ENCODE results near the gene MORN1.

MORN1 gene

GRCh38 chr1:2276803-2277580, 114.4 kb downstream of the MORN1 start:
- peaks cover 18% of the 10 kb centered on the region for H3K27me3 ChIP-seq
- peaks cover 6% of the 10 kb centered on the region for H3K36me3 ChIP-seq
- H3K4me1 ChIP-seq (ENCODE audit: control insufficient read depth in 1 of 2, insufficient read depth in 1 of 2, low read depth in 1 of 2, low read length in 1 of 2), result peaks cover 0 to 10% of the 10 kb centered on the region in 2 experiments
- H3K4me3 ChIP-seq (ENCODE audit: low read depth in 1 of 2, low read length in 1 of 2), result no peak overlapping the region
- H3K9me3 ChIP-seq, result no peaks in the 10 kb centered on the region
- H3K27ac ChIP-seq, result no peak overlapping the region
- no peak for TF ChIP-seq CTCF (IDR thresholded peaks at IDR 0.05)

GRCh38 chr1:2275796-2276536, 115.4 kb downstream of the MORN1 start:
- H3K36me3 ChIP-seq, result peaks cover 6% of the 10 kb centered on the region
- peaks cover 0 to 10% of the 10 kb centered on the region in 2 experiments for H3K4me1 ChIP-seq (ENCODE audit: control insufficient read depth in 1 of 2, insufficient read depth in 1 of 2, low read depth in 1 of 2, low read length in 1 of 2)
- no peak overlapping the region for H3K4me3 ChIP-seq (ENCODE audit: low read depth in 1 of 2, low read length in 1 of 2)

GRCh38 chr1:2274929-2275475, 116.4 kb downstream of the MORN1 start:
- Histone ChIP-seq H3K27ac (no peak overlapping the region), H3K9me3 (no peaks in the 10 kb centered on the region), H3K27me3 (peaks cover 18% of the 10 kb centered on the region), H3K4me3 (ENCODE audit: low read depth in 1 of 2, low read length in 1 of 2) (no peak overlapping the region), H3K36me3 (peaks cover 6% of the 10 kb centered on the region), H3K4me1 (ENCODE audit: control insufficient read depth in 1 of 2, insufficient read depth in 1 of 2, low read depth in 1 of 2, low read length in 1 of 2) (peaks cover 0 to 10% of the 10 kb centered on the region in 2 experiments)
- TF ChIP-seq CTCF (IDR thresholded peaks at IDR 0.05), result no peak

More at GRCh38 chr1:2275796-2276536, 115.4 kb downstream of the MORN1 start:
- H3K27ac ChIP-seq, result no peak overlapping the region
- peaks cover 18% of the 10 kb centered on the region for H3K27me3 ChIP-seq
- TF ChIP-seq CTCF (IDR thresholded peaks at IDR 0.05), result no peak
- no peaks in the 10 kb centered on the region for H3K9me3 ChIP-seq

GRCh38 chr1:2274231-2274928, 117.0 kb downstream of the MORN1 start:
- Histone ChIP-seq H3K9me3 (no peaks in the 10 kb centered on the region), H3K4me1 (ENCODE audit: control insufficient read depth in 1 of 2, insufficient read depth in 1 of 2, low read depth in 1 of 2, low read length in 1 of 2) (peaks cover 0 to 10% of the 10 kb centered on the region in 2 experiments), H3K4me3 (ENCODE audit: low read depth in 1 of 2, low read length in 1 of 2) (no peak overlapping the region), H3K27ac (no peak overlapping the region), H3K36me3 (peaks cover 6% of the 10 kb centered on the region), H3K27me3 (peaks cover 12% of the 10 kb centered on the region)
- no peak for TF ChIP-seq CTCF (IDR thresholded peaks at IDR 0.05)

DNA sequence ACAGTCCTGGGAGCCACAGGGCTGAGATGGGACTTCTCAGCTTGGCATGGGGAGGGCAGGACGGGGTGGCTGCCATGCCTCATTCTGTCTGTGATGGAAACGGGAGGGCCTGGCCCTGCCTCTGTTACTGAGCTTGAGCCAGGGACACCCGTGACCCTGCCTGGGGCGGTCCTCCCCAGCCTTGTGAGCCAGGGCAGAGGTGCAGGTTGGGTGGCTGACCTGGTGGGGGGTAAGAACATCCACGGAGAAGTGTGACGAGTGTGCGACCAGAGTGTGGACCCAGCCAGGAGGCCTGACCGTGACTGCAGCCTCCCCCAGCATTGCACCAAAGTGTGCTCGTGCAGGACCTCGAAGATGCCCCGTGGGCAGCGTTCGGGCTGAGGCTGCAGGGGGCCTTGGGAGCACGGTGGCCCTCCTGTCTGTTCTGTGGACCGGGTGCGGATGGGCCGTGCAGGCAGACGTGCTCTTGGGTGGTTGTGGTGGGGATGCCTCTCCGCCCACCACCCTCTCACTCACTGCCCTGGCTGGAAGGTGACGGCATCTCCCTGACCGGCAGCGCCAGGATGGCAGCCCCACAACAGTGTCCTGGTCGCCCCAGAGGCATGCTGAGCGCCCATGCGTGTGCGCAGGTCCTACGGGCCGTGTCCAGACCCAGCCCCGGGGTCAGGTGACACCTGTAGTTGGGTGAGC, 117.8 kb downstream of the MORN1 start:
- H3K27me3 ChIP-seq, result peaks cover 3% of the 10 kb centered on the region
- H3K4me3 ChIP-seq (ENCODE audit: low read depth in 1 of 2, low read length in 1 of 2), result no peak overlapping the region
- peaks cover 6% of the 10 kb centered on the region for H3K36me3 ChIP-seq
- H3K27ac ChIP-seq, result no peak overlapping the region
- no peak for TF ChIP-seq CTCF (IDR thresholded peaks at IDR 0.05)
- H3K9me3 ChIP-seq, result no peaks in the 10 kb centered on the region
- peaks cover 0 to 10% of the 10 kb centered on the region in 2 experiments for H3K4me1 ChIP-seq (ENCODE audit: control insufficient read depth in 1 of 2, insufficient read depth in 1 of 2, low read depth in 1 of 2, low read length in 1 of 2)
